ENCODE measurements around the gene HS3ST6. TPM values are rescaled to one million over a fixed set of nuclear protein-coding genes. Genes with fewer than 3 reads are reported as not detected.
A peak's percentile ranks its signal among the peaks of the same experiment; 100 is the strongest.

The HS3ST6 gene
- total and polyA plus RNA-seq, 4 experiments from 2014 or later, result not detected

- no peak overlapping the region for H3K4me3 Mint-ChIP-seq
- intact Hi-C loops (cut with micrococcal nuclease), result no loop called here
- POLR2A ChIA-PET (ENCODE audit: partially characterized antibody), result no interaction called here
- no peak overlapping the region for H3K4me3 ChIP-seq (ENCODE audit: low read length in 2 of 2)
- no peak overlapping the region for H3K27ac ChIP-seq (ENCODE audit: low read depth, low read length)
- H3K36me3 Mint-ChIP-seq, result no peaks in the 10 kb centered on the region
- CTCF ChIA-PET (ENCODE audit: partially characterized antibody), result no interaction called here
- H3K4me1 ChIP-seq (ENCODE audit: insufficient read depth, low read length), result no peaks in the 10 kb centered on the region
- DNase-seq, result no peak
- no peaks in the 10 kb centered on the region for H3K9me3 ChIP-seq (ENCODE audit: control insufficient read depth in 1 of 2, low read length in 2 of 2)
- H3K36me3 ChIP-seq (ENCODE audit: insufficient read depth, low read length), result no peaks in the 10 kb centered on the region
- H3K9me3 Mint-ChIP-seq, result peaks cover 0 to 2% (median 0%) of the 10 kb centered on the region in 8 donors
- peaks cover 10% of the 10 kb centered on the region for H3K27me3 ChIP-seq (ENCODE audit: insufficient read depth, low read length)
- H3K27ac Mint-ChIP-seq, result no peak overlapping the region
- H3K27me3 Mint-ChIP-seq, result peaks cover 19 to 24% of the 10 kb centered on the region in 2 donors
- H3K4me1 Mint-ChIP-seq, result no peaks in the 10 kb centered on the region
These were observed 4.7 kb downstream of the HS3ST6 start for GRCh38 chr16:1913327-1914083.

- no peak for DNase-seq
- Histone ChIP-seq H3K27ac (ENCODE audit: low read depth, low read length) (no peak overlapping the region), H3K27me3 (ENCODE audit: insufficient read depth, low read length) (peaks cover 10% of the 10 kb centered on the region), H3K4me3 (ENCODE audit: low read length in 2 of 2) (no peak overlapping the region), H3K36me3 (ENCODE audit: insufficient read depth, low read length) (no peaks in the 10 kb centered on the region), H3K9me3 (ENCODE audit: control insufficient read depth in 1 of 2, low read length in 2 of 2) (no peaks in the 10 kb centered on the region), H3K4me1 (ENCODE audit: insufficient read depth, low read length) (no peaks in the 10 kb centered on the region)
- Mint-ChIP-seq H3K27ac (peak overlapping the region in 1 of 7 donors; percentile 41), H3K4me3 (no peak overlapping the region), H3K27me3 (peaks cover 19 to 24% of the 10 kb centered on the region in 2 donors), H3K9me3 (peaks cover 0 to 2% (median 0%) of the 10 kb centered on the region in 8 donors), H3K36me3 (no peaks in the 10 kb centered on the region), H3K4me1 (no peaks in the 10 kb centered on the region)
- ChIA-PET POLR2A (ENCODE audit: partially characterized antibody) (no interaction called here), CTCF (ENCODE audit: partially characterized antibody) (interaction anchor here (0.7 kb wide), 1 partner anchor 17 kb away, joined by 3 read pairs; no protein-coding TSS in a partner anchor)
- intact Hi-C loops (cut with micrococcal nuclease), result no loop called here
These were observed 6.0 kb downstream of the HS3ST6 start for GRCh38 chr16:1912215-1912543.

GRCh38 chr16:1911467-1912214 is 6.6 kb downstream of the HS3ST6 start:
- H3K4me1 ChIP-seq (ENCODE audit: insufficient read depth, low read length), result no peaks in the 10 kb centered on the region
- no peak overlapping the region for H3K27ac ChIP-seq (ENCODE audit: low read depth, low read length)
- H3K27ac Mint-ChIP-seq, result no peak overlapping the region
- H3K9me3 Mint-ChIP-seq, result peaks cover 0 to 2% (median 0%) of the 10 kb centered on the region in 8 donors
- no peaks in the 10 kb centered on the region for H3K36me3 ChIP-seq (ENCODE audit: insufficient read depth, low read length)
- no peaks in the 10 kb centered on the region for H3K4me1 Mint-ChIP-seq
- no peak overlapping the region for H3K4me3 Mint-ChIP-seq
- intact Hi-C loops (cut with micrococcal nuclease), result no loop called here
- no peaks in the 10 kb centered on the region for H3K36me3 Mint-ChIP-seq
- no peak overlapping the region for H3K4me3 ChIP-seq (ENCODE audit: low read length in 2 of 2)
- POLR2A ChIA-PET (ENCODE audit: partially characterized antibody), result no interaction called here
- peaks cover 16 to 22% of the 10 kb centered on the region in 2 donors for H3K27me3 Mint-ChIP-seq
- peaks cover 6% of the 10 kb centered on the region for H3K27me3 ChIP-seq (ENCODE audit: insufficient read depth, low read length)
- DNase-seq, result no peak
- no peaks in the 10 kb centered on the region for H3K9me3 ChIP-seq (ENCODE audit: control insufficient read depth in 1 of 2, low read length in 2 of 2)
- CTCF ChIA-PET (ENCODE audit: partially characterized antibody), result interaction anchor here (0.7 kb wide), 2 partner anchors 17 to 1847 kb away, joined by 3 read pairs; no protein-coding TSS in a partner anchor

GRCh38 chr16:1909561-1910231 is 8.5 kb downstream of the HS3ST6 start:
- CTCF ChIA-PET (ENCODE audit: partially characterized antibody), result interaction anchor here (1.6 kb wide), 1 partner anchor 20 kb away, joined by 4 read pairs; no protein-coding TSS in a partner anchor
- Histone ChIP-seq H3K27ac (ENCODE audit: low read depth, low read length) (no peak overlapping the region), H3K36me3 (ENCODE audit: insufficient read depth, low read length) (no peaks in the 10 kb centered on the region), H3K4me3 (ENCODE audit: low read length in 2 of 2) (no peak overlapping the region), H3K9me3 (ENCODE audit: control insufficient read depth in 1 of 2, low read length in 2 of 2) (no peaks in the 10 kb centered on the region), H3K27me3 (ENCODE audit: insufficient read depth, low read length) (peaks cover 4% of the 10 kb centered on the region), H3K4me1 (ENCODE audit: insufficient read depth, low read length) (no peaks in the 10 kb centered on the region)
- Mint-ChIP-seq H3K36me3 (no peaks in the 10 kb centered on the region), H3K4me1 (no peaks in the 10 kb centered on the region), H3K27me3 (peaks cover 6 to 13% of the 10 kb centered on the region in 2 donors), H3K4me3 (no peak overlapping the region), H3K27ac (no peak overlapping the region), H3K9me3 (peaks cover 0 to 2% (median 0%) of the 10 kb centered on the region in 8 donors)
- no peak for DNase-seq
- intact Hi-C loops (cut with micrococcal nuclease), result no loop called here
- POLR2A ChIA-PET (ENCODE audit: partially characterized antibody), result no interaction called here

- Histone ChIP-seq H3K36me3 (ENCODE audit: insufficient read depth, low read length) (no peaks in the 10 kb centered on the region), H3K9me3 (ENCODE audit: control insufficient read depth in 1 of 2, low read length in 2 of 2) (no peaks in the 10 kb centered on the region), H3K4me1 (ENCODE audit: insufficient read depth, low read length) (no peaks in the 10 kb centered on the region), H3K27me3 (ENCODE audit: insufficient read depth, low read length) (no peaks in the 10 kb centered on the region), H3K27ac (ENCODE audit: low read depth, low read length) (no peak overlapping the region), H3K4me3 (ENCODE audit: low read length in 2 of 2) (no peak overlapping the region)
- Mint-ChIP-seq H3K27ac (peak overlapping the region in 1 of 7 donors; percentile 47), H3K4me3 (no peak overlapping the region), H3K27me3 (peaks cover 4 to 16% of the 10 kb centered on the region in 2 donors), H3K4me1 (no peaks in the 10 kb centered on the region), H3K36me3 (no peaks in the 10 kb centered on the region), H3K9me3 (peaks cover 0 to 2% (median 0%) of the 10 kb centered on the region in 8 donors)
- CTCF ChIA-PET (ENCODE audit: partially characterized antibody), result interaction anchor here (1.0 to 1.6 kb wide), 2 partner anchors 20 to 31 kb away, joined by 3 to 4 read pairs; no protein-coding TSS in a partner anchor
- intact Hi-C loops (cut with micrococcal nuclease), result no loop called here
- no peak for DNase-seq
- POLR2A ChIA-PET (ENCODE audit: partially characterized antibody), result no interaction called here
These were observed 9.2 kb downstream of the HS3ST6 start for GRCh38 chr16:1908983-1909382.

DNA sequence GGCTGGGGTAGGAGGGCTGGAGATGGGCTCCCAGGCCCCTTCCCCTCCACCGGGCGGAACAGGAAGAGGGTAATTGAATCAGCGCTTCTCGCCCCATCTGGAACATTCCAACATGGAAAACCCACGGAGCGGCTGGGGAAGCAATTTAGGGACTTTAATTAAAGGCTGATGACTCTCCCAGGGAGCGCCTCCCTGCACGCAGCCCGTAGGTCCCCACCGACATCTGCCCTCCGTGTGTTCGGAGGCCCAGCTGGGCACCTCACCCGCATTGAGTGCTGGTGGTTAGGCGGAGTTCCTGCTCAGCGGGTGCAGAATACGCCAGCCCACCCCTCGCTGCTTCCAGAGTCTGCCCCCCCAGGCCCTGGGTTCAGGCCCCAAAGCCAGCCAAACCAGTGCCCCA is 10.0 kb downstream of the HS3ST6 start:
- H3K36me3 ChIP-seq (ENCODE audit: insufficient read depth, low read length), result no peaks in the 10 kb centered on the region
- Mint-ChIP-seq H3K4me1 (no peaks in the 10 kb centered on the region), H3K9me3 (peaks cover 0 to 2% (median 0%) of the 10 kb centered on the region in 8 donors), H3K27me3 (peaks cover 4 to 16% of the 10 kb centered on the region in 2 donors), H3K4me3 (no peak overlapping the region), H3K27ac (no peak overlapping the region), H3K36me3 (no peaks in the 10 kb centered on the region)
- DNase-seq, result no peak
- ChIA-PET POLR2A (ENCODE audit: partially characterized antibody) (no interaction called here), CTCF (ENCODE audit: partially characterized antibody) (interaction anchor here (1.0 to 1.6 kb wide), 2 partner anchors 21 to 30 kb away, joined by 3 to 4 read pairs; no protein-coding TSS in a partner anchor)
- H3K27ac ChIP-seq (ENCODE audit: low read depth, low read length), result no peak overlapping the region
- intact Hi-C loops (cut with micrococcal nuclease), result no loop called here
- no peaks in the 10 kb centered on the region for H3K27me3 ChIP-seq (ENCODE audit: insufficient read depth, low read length)
- H3K4me1 ChIP-seq (ENCODE audit: insufficient read depth, low read length), result no peaks in the 10 kb centered on the region
- no peaks in the 10 kb centered on the region for H3K9me3 ChIP-seq (ENCODE audit: control insufficient read depth in 1 of 2, low read length in 2 of 2)
- H3K4me3 ChIP-seq (ENCODE audit: low read length in 2 of 2), result no peak overlapping the region

Measured in CD4-positive, alpha-beta memory T cell (primary cell).